Right ventricle myocardium superior (tissue), 1 donor: ENCODE data around the gene RNASE12. TPM values are rescaled to one million over a fixed set of nuclear protein-coding genes. Genes with fewer than 3 reads are reported as not detected.

Experiments used
- ATAC-seq: fragments of 200-7000 bp; cut with Tn5 transposase; one replicate; pipeline ENCODE4 v1.9.1; 2020; ENCODE audit warnings: mild to moderate bottlenecking; ENCODE audit not compliant: poor library complexity
- DNase-seq: peaks from one replicate; pipeline ENCODE4 v3.0.0-alpha.2; 2020
- intact Hi-C: fragments of 100-400 bp; cut with DNase I; formaldehyde crosslinking; loops from one replicate; pipeline ENCODE4 v1.11.2; 2022
- total RNA-seq: library from RNA; stranded (reverse); fragmentation: NEBNext Ultra II Directional; extraction: Animal tissue kit (Norgen Biotek cat#: 25700); gene quantifications from one replicate; pipeline ENCODE4 v1.2.1, GENCODE V29; 2021
- donor health status: DM: no; HTN: yes; CAD: no; lungs with severe emphysema.

Gene RNASE12
- total RNA-seq, 1 donor from 2014 or later, result not detected

DNA sequence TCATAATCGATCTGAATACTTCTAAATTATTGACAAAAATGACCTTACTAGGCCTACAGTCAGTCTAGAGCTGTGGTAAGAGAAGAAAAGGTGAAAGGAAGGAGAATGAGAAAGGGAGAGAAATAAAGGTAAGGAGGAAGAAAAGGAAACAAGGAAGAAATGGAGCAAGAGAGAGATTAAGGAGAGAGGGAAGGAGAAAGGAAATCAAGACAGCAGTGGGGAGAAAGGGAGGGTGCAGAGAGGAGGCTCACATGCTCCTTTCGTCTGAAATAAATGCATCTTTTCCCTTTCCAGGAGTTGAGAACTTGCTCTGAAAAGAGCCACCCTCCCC lies 34.0 kb downstream of the RNASE12 start:
- intact Hi-C loops, result no loop called here
- ATAC-seq, result no peak
- DNase-seq, result no peak

DNA sequence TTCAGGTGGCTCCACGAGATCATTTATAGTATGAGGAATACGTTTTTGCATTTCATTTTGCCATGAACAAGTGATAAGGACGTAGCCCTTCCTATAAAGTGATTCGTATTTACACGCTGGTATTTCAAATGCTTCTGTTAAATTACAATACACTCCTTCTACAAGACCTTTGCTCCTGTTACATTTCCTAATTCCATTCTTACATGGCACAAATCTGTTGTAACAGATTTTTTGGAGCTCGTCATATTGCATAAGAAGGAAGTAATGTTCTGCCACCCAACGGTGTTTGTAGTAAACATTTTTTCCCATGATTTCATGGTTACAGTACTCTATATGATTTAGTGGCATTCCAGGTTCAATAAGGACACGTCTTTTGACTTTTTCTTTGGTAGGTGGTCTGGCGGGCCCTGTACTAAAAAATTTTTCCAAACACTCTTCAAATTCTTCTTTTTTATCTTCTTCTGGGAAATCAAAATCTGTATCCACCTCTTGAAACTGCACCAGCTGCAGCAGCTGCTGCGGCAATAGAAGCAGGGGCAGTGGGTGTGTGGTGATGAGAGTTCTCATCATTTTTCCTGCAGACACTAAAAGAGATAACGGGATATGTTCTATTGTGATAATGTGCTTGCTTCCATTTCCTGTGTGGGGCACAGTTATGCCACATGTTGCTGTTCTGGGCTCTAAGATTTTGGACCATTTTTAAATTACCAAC lies 34.5 kb downstream of the RNASE12 start:
- no peak for ATAC-seq
- DNase-seq, result no peak
- intact Hi-C loops, result no loop called here

DNA sequence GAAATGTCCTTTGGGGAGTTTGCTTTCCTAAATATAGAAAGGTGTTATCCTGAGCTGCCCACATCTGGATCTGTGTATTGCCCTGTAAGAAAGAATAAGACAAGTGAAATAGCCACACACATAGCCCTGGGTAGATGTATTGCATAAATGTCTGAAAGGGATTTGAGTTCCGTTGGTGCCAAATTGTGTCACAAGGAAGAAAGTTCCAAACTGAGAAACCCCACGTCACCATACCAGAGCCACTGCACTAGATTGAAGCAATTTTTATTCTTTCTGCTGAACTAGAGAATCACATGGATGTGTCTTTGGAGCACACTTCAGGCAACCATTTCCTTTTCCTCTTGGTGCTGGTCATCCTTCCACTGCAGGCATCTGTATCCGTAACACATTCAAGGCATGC lies 35.3 kb downstream of the RNASE12 start:
- DNase-seq, result no peak
- no peak for ATAC-seq
- intact Hi-C loops, result no loop called here

DNA sequence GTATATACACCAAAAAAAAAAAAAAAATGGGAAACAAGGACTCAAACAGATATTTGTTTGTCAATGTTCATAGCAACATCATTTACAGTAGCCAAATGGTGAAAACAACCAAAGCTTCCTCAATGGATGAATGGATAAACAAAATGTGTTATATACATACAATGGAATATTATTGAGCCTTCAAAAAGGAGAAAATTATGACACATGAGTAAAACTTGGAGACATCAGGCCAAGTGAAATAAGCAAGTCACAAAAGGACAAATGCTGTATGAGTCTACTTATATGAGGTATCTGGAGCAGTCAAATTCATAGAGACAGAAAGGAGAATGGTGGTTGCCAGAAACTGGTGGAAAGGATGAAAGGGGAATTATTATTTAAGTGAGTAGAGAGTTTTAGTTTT lies 38.2 kb downstream of the RNASE12 start:
- no peak for DNase-seq
- intact Hi-C loops, result no loop called here
- no peak for ATAC-seq

DNA sequence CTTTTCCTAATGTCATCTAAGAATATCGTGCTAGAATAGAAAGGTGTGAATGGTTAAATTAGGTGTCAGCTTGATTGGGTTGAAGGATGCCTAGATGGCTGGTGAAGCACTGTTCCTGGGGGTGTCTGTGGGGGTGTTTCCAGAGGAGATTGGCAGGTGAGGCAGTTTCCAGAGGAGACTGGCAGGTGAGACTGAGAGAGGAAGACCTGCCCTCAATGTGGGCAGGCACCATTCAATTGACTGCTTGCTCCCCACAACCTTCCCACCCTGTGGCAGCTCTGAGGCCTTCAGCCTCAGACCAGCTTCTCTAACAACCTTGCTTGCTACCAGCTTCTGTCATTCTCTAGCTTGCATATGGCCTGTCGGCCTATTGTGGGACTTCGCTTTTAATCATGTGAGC lies 39.6 kb downstream of the RNASE12 start:
- ATAC-seq (no peak), DNase-seq (no peak)
- intact Hi-C loops, result no loop called here

DNA sequence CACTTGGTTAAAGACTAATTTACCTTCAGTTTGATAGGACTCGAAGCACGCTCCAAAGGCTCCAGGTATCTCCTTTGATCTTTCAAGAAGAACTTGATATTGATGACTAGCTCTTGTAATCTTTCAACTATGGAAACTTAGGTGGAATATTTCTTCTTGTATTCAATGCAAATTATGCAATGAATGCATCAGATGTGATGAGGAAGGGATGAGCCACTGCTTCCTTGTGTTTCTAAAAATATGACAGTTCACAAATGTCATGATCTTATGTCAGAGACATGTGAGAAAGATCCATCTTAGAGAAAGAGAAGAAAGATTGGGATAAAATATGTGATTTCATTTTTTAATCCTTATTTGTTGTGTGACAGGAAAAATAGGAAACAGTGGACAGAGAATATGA lies 40.2 kb downstream of the RNASE12 start:
- DNase-seq, result no peak
- intact Hi-C loops, result no loop called here
- ATAC-seq, result no peak

DNA sequence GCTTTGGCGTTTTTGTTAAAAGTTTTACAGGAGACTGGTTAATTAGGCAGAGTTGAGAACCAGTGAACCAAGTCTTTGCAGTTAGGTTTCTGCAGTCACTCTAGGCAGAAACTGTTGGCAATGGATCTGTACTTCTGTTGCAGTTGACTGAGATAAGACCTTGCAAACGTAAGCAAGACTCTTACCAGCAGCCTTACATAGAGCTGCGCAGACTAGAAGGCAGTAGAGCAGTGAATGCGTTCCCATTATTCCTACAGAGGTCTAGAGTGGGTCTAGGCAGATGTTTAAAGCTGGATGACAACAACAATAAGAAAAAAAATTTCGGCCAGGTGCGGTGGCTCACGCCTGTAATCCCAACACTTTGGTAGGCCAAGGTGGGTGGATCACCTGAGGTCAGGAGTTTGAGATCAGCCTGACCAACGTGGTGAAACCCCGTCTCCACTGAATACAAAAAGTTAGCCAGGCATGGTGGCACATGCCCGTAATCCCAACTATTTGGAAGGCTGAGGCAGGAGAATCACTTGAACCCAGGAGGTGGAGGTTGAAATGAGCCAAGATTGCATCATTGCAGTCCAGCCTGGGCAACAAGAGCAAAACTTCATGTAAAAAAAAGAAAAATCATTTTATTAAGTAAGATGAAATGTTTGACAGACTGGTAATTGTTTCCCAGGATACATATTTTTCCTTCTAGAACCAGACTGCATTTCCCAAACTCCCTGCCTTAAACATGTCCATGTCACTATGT lies 42.6 kb downstream of the RNASE12 start:
- DNase-seq (no peak), ATAC-seq (no peak)
- intact Hi-C loops, result no loop called here

DNA sequence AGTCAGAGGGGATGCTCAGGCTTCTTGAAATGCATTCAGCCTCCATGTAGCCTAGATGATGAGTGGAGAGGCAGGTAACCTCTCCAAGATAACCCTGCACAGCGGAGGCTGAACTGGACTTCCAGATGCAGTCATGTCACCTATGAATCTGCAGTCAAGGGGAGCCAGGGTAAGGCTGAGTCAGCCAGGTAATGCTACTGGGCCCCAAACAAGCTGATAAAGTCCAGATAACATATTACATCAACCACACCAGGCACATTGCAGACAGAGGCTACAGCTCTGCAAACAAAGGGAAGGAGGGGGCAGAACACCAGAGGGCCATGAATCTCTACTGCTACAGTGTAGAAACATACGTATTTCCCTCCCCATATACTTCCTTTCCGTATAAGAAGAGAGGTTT lies 44.3 kb downstream of the RNASE12 start:
- DNase-seq (no peak), ATAC-seq (no peak)
- intact Hi-C loops, result no loop called here

Other genes starting within 250 kb of the RNASE12 start
- gene PARP2, start 247.7 kb downstream of the RNASE12 start, total RNA-seq, result 15.6 TPM
- gene TEP1, start 177.9 kb downstream of the RNASE12 start, total RNA-seq, result 9.3 TPM
- 0.70 TPM for gene KLHL33, start 155.2 kb downstream of the RNASE12 start, total RNA-seq
- 15.6 TPM for gene OSGEP, start 136.6 kb downstream of the RNASE12 start, total RNA-seq
- gene APEX1, start 136.2 kb downstream of the RNASE12 start, total RNA-seq, result 69.2 TPM
- 18.4 TPM for gene PIP4P1, start 129.9 kb downstream of the RNASE12 start, total RNA-seq
- 6.2 TPM for gene PNP, start 122.0 kb downstream of the RNASE12 start, total RNA-seq
- 0.32 TPM for gene RNASE10, start 85.8 kb downstream of the RNASE12 start, total RNA-seq
- not detected for gene RNASE9, start 30.3 kb downstream of the RNASE12 start, total RNA-seq
- gene RNASE11, start 3.4 kb downstream of the RNASE12 start, total RNA-seq, result not detected
- not detected for gene OR6S1, start 50.3 kb upstream of the RNASE12 start, total RNA-seq
- 9.4 TPM for gene RNASE4, start 93.2 kb upstream of the RNASE12 start, total RNA-seq
- gene ANG, start 97.4 kb upstream of the RNASE12 start, total RNA-seq, result 5.3 TPM
- not detected for gene EDDM3A, start 154.5 kb upstream of the RNASE12 start, total RNA-seq
- gene EDDM3B, start 177.0 kb upstream of the RNASE12 start, total RNA-seq, result not detected
- 6.4 TPM for gene RNASE6, start 189.9 kb upstream of the RNASE12 start, total RNA-seq
- gene RNASE1, start 211.5 kb upstream of the RNASE12 start, total RNA-seq, result 317 TPM